Gastroesophageal sphincter (tissue), 3 donors: ENCODE measurements around the gene SH3TC2.

Experiments
- EP300 ChIP-seq: sonication (generic); formaldehyde crosslinking; IDR thresholded peaks from one replicate; pipeline ENCODE4 v1.6.1; 2017; ENCODE audit warnings: antibody characterized with exemption, mild to moderate bottlenecking
- POLR2A ChIP-seq, 2 donors: fragments of 450-650 bp; IDR thresholded peaks; one replicate each; pipeline ENCODE4 v1.6.1; 2017; ENCODE audit warnings: antibody characterized with exemption in 2 of 2, mild to moderate bottlenecking in 2 of 2, moderate library complexity in 1 of 2
- POLR2AphosphoS5 ChIP-seq: sonication (generic); formaldehyde crosslinking; IDR thresholded peaks from one replicate; pipeline ENCODE4 v1.6.1; 2017; ENCODE audit warnings: antibody characterized with exemption
- TF ChIP-seq, protein P1 (sequence below), 4 experiments: fragments of 200-600 bp in 2 of 4; fragments of 450-650 bp in 2 of 4; sonication (generic) in 1 of 4; IDR thresholded peaks; one replicate each; pipeline ENCODE4 v1.5.1; 2017 to 2019; ENCODE audit warnings: antibody characterized with exemption in 4 of 4, mild to moderate bottlenecking in 2 of 4, moderate library complexity in 2 of 4

DNA sequence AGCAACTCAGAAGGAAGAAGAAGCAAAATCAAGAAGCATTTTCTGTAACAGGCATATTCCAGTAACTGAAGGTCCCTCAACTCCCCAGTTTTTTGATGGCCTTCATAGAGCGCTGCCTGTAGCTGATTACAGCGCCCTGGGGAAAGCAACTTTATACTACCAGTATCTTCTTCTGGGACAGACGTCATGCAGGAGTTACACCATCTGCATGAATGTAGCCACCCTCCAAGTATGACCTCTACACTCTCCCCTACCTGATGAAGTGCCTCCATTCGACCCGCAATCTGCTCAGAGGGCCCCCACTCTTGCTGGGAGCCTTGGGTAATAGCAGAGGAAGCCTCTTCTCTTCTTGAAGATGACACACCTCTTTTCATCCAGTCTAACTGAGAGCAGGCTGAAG is 21.0 kb upstream of the SH3TC2 start:
- TF ChIP-seq, protein P1, sequence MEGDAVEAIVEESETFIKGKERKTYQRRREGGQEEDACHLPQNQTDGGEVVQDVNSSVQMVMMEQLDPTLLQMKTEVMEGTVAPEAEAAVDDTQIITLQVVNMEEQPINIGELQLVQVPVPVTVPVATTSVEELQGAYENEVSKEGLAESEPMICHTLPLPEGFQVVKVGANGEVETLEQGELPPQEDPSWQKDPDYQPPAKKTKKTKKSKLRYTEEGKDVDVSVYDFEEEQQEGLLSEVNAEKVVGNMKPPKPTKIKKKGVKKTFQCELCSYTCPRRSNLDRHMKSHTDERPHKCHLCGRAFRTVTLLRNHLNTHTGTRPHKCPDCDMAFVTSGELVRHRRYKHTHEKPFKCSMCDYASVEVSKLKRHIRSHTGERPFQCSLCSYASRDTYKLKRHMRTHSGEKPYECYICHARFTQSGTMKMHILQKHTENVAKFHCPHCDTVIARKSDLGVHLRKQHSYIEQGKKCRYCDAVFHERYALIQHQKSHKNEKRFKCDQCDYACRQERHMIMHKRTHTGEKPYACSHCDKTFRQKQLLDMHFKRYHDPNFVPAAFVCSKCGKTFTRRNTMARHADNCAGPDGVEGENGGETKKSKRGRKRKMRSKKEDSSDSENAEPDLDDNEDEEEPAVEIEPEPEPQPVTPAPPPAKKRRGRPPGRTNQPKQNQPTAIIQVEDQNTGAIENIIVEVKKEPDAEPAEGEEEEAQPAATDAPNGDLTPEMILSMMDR (IDR thresholded peaks at IDR 0.05), result no peak
- TF ChIP-seq POLR2AphosphoS5 (no peak), POLR2A (IDR thresholded peaks at IDR 0.05) (no peak), EP300 (no peak)
